ENCODE measurements around the gene DCTPP1. TPM values are rescaled to one million over a fixed set of nuclear protein-coding genes. Genes with fewer than 3 reads are reported as not detected.

Gene DCTPP1
- total and polyA plus RNA-seq, 9 of the 15 experiments (the other 6 are each of a cell fraction or from before 2014, with no cell fraction given), result 45.0 to 132 (median 80.6) TPM

GRCh38 chr16:30470632-30470995, 40.8 kb upstream of the DCTPP1 start:
- in situ Hi-C loops (cut with MboI), result no loop called here
- whole genome bisulfite sequencing (ENCODE audit: insufficient coverage, low coverage, missing lambda C conversion rate), result 33% methylated on average over 7 of the region's 8 CpGs
- BruUV-seq (replicated peaks), result no TSS peak
- H3K4me2 ChIP-seq (ENCODE audit: insufficient read depth, low read length), result no peak overlapping the region
- intact Hi-C loops (cut with micrococcal nuclease), result no loop called here
- H2AFZ ChIP-seq (ENCODE audit: low read depth, low read length), result no peak overlapping the region
- no peaks in the 10 kb centered on the region for H3K9me1 ChIP-seq (ENCODE audit: control insufficient read depth, insufficient read depth, low read length)
- H3K27ac ChIP-seq (ENCODE audit: extremely low read depth, low read depth, low read length), result no peak overlapping the region
- ChIA-PET POLR2A (interaction anchor here (0.9 kb wide), 1 partner anchor 39 kb away, joined by 4 read pairs; no protein-coding TSS in a partner anchor), CTCF (ENCODE audit: low intra/inter-chr PET ratio) (no interaction called here)
- no peak for FAIRE-seq
- H3K9ac ChIP-seq (ENCODE audit: insufficient read depth in 1 of 2, low read depth in 2 of 2, low read length in 2 of 2), result no peak overlapping the region
- H3K27me3 ChIP-seq (ENCODE audit: control insufficient read depth in 2 of 2, insufficient read depth in 2 of 2, low read length in 2 of 2), result no peaks in the 10 kb centered on the region
- H3K79me2 ChIP-seq (ENCODE audit: control insufficient read depth, insufficient read depth, low read length), result no peaks in the 10 kb centered on the region
- H3K4me3 ChIP-seq, result no peak overlapping the region
- DNase-seq (ENCODE audit: extremely low read depth in 1 of 4, low spot score in 3 of 4), result no peak
- no peaks in the 10 kb centered on the region for H3K36me3 ChIP-seq (ENCODE audit: control insufficient read depth, insufficient read depth, low read length)
- no peaks in the 10 kb centered on the region for H4K20me1 ChIP-seq (replicated peaks; ENCODE audit: control insufficient read depth, insufficient read depth, low read length)
- ATAC-seq, result no peak
- no peaks in the 10 kb centered on the region for H3K9me3 ChIP-seq (replicated peaks; ENCODE audit: control insufficient read depth, insufficient read depth, low read depth, low read length)
- peaks cover 0 to 10% of the 10 kb centered on the region in 2 experiments; a peak in 2 of 5 replicates for H3K4me1 ChIP-seq (replicated peaks in 1 of 2; ENCODE audit: control insufficient read depth in 2 of 2, insufficient read depth in 2 of 2, low read length in 2 of 2)
- no peak for TF ChIP-seq KLF13 (tag; IDR thresholded peaks at IDR 0.05; ENCODE audit: borderline replicate concordance, low read depth)
- no peak for TF ChIP-seq NFIX (CRISPR knock-in tag; IDR thresholded peaks at IDR 0.05; ENCODE audit: low read depth)
- TF ChIP-seq SNRNP70 (optimal IDR thresholded peaks at IDR 0.05; ENCODE audit: low read depth, low read length), result no peak
- no peak for TF ChIP-seq FOXK1 (CRISPR knock-in tag; IDR thresholded peaks at IDR 0.05; ENCODE audit: borderline replicate concordance)
- TF ChIP-seq, protein P1, sequence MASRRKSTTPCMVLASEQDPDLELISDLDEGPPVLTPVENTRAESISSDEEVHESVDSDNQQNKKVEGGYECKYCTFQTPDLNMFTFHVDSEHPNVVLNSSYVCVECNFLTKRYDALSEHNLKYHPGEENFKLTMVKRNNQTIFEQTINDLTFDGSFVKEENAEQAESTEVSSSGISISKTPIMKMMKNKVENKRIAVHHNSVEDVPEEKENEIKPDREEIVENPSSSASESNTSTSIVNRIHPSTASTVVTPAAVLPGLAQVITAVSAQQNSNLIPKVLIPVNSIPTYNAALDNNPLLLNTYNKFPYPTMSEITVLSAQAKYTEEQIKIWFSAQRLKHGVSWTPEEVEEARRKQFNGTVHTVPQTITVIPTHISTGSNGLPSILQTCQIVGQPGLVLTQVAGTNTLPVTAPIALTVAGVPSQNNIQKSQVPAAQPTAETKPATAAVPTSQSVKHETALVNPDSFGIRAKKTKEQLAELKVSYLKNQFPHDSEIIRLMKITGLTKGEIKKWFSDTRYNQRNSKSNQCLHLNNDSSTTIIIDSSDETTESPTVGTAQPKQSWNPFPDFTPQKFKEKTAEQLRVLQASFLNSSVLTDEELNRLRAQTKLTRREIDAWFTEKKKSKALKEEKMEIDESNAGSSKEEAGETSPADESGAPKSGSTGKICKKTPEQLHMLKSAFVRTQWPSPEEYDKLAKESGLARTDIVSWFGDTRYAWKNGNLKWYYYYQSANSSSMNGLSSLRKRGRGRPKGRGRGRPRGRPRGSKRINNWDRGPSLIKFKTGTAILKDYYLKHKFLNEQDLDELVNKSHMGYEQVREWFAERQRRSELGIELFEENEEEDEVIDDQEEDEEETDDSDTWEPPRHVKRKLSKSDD (conservative IDR thresholded peaks at IDR 0.05; ENCODE audit: low read length), result no peak
- TF ChIP-seq TCFL5 (CRISPR knock-in tag; conservative IDR thresholded peaks at IDR 0.05), result no peak
- no peak for TF ChIP-seq THRAP3 (IDR thresholded peaks at IDR 0.05; ENCODE audit: borderline replicate concordance)
- no peak for TF ChIP-seq ZNF589 (CRISPR knock-in tag; IDR thresholded peaks at IDR 0.05; ENCODE audit: low read depth)
- no peak for TF ChIP-seq PHF21A (IDR thresholded peaks at IDR 0.05; ENCODE audit: borderline replicate concordance, low read depth)
- TF ChIP-seq, protein P2, sequence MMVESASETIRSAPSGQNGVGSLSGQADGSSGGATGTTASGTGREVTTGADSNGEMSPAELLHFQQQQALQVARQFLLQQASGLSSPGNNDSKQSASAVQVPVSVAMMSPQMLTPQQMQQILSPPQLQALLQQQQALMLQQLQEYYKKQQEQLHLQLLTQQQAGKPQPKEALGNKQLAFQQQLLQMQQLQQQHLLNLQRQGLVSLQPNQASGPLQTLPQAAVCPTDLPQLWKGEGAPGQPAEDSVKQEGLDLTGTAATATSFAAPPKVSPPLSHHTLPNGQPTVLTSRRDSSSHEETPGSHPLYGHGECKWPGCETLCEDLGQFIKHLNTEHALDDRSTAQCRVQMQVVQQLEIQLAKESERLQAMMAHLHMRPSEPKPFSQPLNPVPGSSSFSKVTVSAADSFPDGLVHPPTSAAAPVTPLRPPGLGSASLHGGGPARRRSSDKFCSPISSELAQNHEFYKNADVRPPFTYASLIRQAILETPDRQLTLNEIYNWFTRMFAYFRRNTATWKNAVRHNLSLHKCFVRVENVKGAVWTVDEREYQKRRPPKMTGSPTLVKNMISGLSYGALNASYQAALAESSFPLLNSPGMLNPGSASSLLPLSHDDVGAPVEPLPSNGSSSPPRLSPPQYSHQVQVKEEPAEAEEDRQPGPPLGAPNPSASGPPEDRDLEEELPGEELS (CRISPR knock-in tag; IDR thresholded peaks at IDR 0.05; ENCODE audit: borderline replicate concordance), result no peak
- TF ChIP-seq, protein P3, sequence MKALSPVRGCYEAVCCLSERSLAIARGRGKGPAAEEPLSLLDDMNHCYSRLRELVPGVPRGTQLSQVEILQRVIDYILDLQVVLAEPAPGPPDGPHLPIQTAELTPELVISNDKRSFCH (CRISPR knock-in tag; IDR thresholded peaks at IDR 0.05), result no peak
- TF ChIP-seq, protein P3 (tag; IDR thresholded peaks at IDR 0.05), result no peak
- TF ChIP-seq ZNF12 (CRISPR knock-in tag; IDR thresholded peaks at IDR 0.05), result no peak
- no peak for TF ChIP-seq TFE3 (CRISPR knock-in tag; IDR thresholded peaks at IDR 0.05)
- TF ChIP-seq, protein P4, sequence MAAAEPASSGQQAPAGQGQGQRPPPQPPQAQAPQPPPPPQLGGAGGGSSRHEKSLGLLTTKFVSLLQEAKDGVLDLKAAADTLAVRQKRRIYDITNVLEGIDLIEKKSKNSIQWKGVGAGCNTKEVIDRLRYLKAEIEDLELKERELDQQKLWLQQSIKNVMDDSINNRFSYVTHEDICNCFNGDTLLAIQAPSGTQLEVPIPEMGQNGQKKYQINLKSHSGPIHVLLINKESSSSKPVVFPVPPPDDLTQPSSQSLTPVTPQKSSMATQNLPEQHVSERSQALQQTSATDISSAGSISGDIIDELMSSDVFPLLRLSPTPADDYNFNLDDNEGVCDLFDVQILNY (CRISPR knock-in tag; IDR thresholded peaks at IDR 0.05), result no peak
- no peak for TF ChIP-seq SRSF7 (optimal IDR thresholded peaks at IDR 0.05; ENCODE audit: low read depth, low read length)

Measured in K562 (cell line).